GM18951 (cell line): ENCODE measurements around the gene VIPAS39.

Experiments used
- POLR2A ChIP-seq: IDR thresholded peaks from 4 replicates; pipeline ENCODE4 v1.6.1; 2011; ENCODE audit warnings: mild to moderate bottlenecking; ENCODE audit not compliant: insufficient read length, insufficient read depth; ENCODE audit errors: extremely low read depth
- in situ Hi-C: fragments of 300-500 bp; cut with MboI; formaldehyde crosslinking; loops from one replicate; pipeline ENCODE4 v1.12.0; 2022; ENCODE audit warnings: low sequenced_read_pairs, mixed read lengths, inconsistent platforms; ENCODE audit not compliant: unreplicated experiment

VIPAS39 gene

GRCh38 chr14:77406718-77407117, 50.7 kb downstream of the VIPAS39 start:
- no peak for TF ChIP-seq POLR2A
- in situ Hi-C loops = no loop called here

- TF ChIP-seq POLR2A = no peak
- in situ Hi-C loops = no loop called here
Observed at GRCh38 chr14:77406086-77406485, 51.3 kb downstream of the VIPAS39 start.

DNA sequence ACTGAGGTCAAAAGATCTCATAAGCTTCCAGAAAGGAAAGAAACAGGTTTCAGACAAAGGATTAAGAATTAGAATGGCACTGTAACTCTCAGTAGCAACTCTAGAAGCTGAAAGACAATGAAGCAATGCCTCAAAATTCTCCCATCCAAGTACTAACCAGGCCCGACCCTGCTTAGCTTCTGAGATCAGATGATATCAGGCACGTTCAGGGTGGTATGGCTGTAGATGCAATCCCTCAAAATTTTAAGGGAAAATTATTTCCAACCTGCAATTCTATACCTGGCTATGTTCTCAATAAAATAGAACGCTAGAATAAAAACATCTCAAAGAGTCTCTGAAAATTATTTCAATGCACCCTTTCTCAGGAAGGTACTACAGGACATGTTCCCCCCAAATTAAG, 53.6 kb downstream of the VIPAS39 start:
- in situ Hi-C loops = no loop called here

DNA sequence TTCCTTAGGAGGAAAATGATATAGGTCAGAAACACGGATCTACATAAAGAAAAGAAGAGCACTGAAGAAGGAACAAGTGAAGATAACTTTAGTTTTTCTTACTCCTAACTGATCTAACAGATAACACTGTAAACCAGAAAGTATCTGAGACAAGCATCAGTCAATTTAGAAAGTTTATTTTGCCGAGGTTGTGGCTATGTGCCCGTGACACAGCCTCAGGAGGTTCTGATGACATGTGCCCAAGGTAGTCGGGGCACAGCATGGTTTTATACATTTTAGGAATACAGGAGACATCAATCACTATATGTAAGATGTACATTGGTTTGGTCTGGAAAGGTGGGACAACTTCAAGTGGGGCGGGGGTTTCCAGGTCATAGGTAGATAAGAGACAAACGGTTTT, 57.2 kb downstream of the VIPAS39 start:
- in situ Hi-C loops = no loop called here
- no peak for TF ChIP-seq POLR2A

More for the DNA sequence above, 53.6 kb downstream of the VIPAS39 start:
- no peak for TF ChIP-seq POLR2A

DNA sequence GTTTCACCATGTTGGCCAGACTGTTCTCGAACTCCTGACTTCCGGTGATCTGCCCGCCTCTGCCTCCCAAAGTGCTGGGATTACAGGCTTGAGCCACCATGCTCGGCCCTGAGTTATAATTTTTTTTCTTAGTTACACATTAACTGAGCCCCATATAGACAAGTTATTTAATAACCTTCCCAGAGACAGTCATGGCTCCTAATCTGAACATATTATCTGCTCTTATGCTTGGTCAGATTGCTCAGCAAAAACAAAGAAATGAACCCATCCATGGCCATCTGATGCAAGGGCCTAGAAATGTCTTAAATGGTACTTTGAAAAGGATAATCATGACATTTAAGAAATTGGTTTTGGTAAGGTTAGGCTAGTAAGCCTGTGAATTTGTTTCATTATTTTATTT, 67.2 kb downstream of the VIPAS39 start:
- in situ Hi-C loops = no loop called here
- no peak for TF ChIP-seq POLR2A

DNA sequence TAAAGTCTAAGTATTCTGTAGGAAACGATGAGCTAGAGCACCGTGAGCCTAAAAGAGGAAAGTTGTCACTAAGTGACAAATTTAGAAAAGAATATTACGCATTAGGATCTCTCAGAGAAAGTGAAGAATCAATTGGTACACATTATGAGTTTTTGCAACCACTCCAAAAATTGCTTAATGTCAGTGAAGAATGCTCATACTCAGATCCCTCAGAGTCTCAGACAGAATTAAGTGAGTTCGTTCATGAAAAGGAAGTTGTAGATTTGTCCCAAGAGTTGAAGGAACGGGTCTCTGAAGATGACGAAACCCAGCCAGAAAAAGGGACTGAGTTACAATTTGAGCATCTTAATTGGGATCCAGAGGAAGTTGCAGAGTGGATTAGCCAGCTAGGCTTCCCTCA, 78.7 kb downstream of the VIPAS39 start:
- in situ Hi-C loops = no loop called here
- TF ChIP-seq POLR2A = no peak

DNA sequence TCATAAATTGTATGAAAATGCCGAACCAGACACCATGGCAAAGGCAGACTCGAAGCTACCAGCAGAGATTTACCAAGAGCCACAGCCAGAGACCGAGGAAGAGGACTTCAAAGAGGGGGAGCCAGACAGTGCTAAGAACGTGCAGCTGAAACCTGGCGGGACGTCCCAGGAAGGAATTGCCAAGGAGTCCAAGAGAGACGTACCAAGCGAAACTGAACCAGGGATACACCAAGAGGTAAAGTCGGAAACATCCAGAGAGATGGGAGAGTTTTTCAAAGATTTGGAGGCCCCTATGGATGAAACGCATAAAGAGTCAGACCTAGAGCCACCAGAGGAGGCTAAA, 79.9 kb downstream of the VIPAS39 start:
- TF ChIP-seq POLR2A = no peak
- in situ Hi-C loops = no loop called here

DNA sequence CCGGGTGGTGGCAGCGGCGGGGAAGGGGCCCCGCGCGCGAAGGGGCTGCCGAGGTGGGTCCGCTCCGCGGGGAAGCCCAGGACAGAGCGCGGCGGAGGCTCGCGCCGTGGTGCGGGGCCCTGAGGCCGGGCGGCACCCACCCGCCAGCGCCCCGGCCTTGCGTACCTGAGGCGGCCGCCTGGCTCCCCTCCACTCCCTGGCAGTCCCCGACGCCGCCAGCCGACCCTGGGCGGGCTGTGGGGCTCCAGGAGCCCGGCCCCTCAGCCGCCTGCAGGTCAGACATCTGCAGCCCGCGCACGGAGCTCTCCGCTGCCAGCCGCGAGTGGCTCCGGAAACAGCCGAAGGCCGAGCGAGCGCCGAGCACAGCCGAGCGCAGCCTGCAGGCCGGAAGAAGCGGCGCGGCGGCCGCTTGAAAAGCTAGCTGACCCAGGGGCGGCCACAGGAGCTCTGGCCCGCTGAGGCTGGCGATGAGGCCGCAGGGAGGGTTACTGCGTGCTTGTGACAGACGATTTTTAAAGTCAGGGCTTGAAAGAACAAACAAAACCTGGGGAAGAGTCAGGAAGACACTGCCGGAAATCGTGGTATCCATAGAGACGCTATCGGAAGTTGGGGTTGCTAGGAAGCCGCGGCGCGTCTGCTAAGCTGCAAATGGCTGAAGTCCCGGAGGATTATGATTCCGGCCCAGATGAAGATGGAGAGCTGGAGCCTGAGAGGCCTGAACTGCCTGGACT, 80.5 kb downstream of the VIPAS39 start, which contains the start of the genes SAMD15 and TMED8:
Gene SAMD15, plus strand, starts transcription at position 609 of the 731 bp plus-strand sequence. Its CDS starts 40 bp downstream, at position 649.
Gene TMED8, minus strand, starts transcription at position 324 of the 731 bp plus-strand sequence. Its CDS starts 41 bp downstream, at position 283.
- peak; percentile 71 for TF ChIP-seq POLR2A
- in situ Hi-C loops = no loop called here
